Astrocyte (in vitro differentiated cells and primary cell): ENCODE data around the gene HLA-DPB1. TPM values are rescaled to one million over a fixed set of nuclear protein-coding genes. Genes with fewer than 3 reads are reported as not detected.

Experiments used
- DNase-seq: peaks from one replicate; pipeline ENCODE4 v3.0.0-alpha.2; 2010; ENCODE audit warnings: low read depth
- FAIRE-seq: peaks from 2 replicates; lab custom pipeline; 2011; peaks lifted over from hg19 to GRCh38; lab: Jason Lieb, UNC
- H2AFZ ChIP-seq: 2 replicates; pipeline ENCODE4 v1.6.0; 2012; ENCODE audit warnings: low read depth, low read length, inconsistent platforms
- H3K27ac ChIP-seq: 2 replicates; pipeline ENCODE4 v1.5.1; 2011; ENCODE audit warnings: low read depth, low read length, inconsistent platforms
- H3K27me3 ChIP-seq: 2 replicates; pipeline ENCODE4 v1.6.0; 2011; ENCODE audit warnings: low read length, inconsistent platforms; ENCODE audit not compliant: insufficient read depth
- H3K36me3 ChIP-seq: 2 replicates; pipeline ENCODE4 v1.5.1; 2011; ENCODE audit warnings: low read length, inconsistent platforms; ENCODE audit not compliant: insufficient read depth
- H3K4me1 ChIP-seq: 2 replicates; pipeline ENCODE4 v1.5.1; 2011; ENCODE audit warnings: low read length, inconsistent platforms; ENCODE audit not compliant: insufficient read depth
- H3K4me2 ChIP-seq: 2 replicates; pipeline ENCODE4 v1.6.0; 2012; ENCODE audit warnings: low read length, inconsistent platforms
- H3K4me3 ChIP-seq: 2 replicates; pipeline ENCODE4 v1.5.1; 2011; ENCODE audit warnings: low read depth, mild to moderate bottlenecking, low read length, inconsistent platforms; ENCODE audit not compliant: insufficient read depth
- H3K79me2 ChIP-seq: 2 replicates; pipeline ENCODE4 v1.6.0; 2012; ENCODE audit warnings: mild to moderate bottlenecking, low read length, inconsistent platforms; ENCODE audit not compliant: insufficient read depth
- H3K9ac ChIP-seq: 2 replicates; pipeline ENCODE4 v1.6.0; 2012; ENCODE audit warnings: mild to moderate bottlenecking, low read length, inconsistent platforms
- H3K9me3 ChIP-seq: 2 replicates; pipeline ENCODE4 v1.5.1; 2012; ENCODE audit warnings: low read depth, mild to moderate bottlenecking, low read length, inconsistent platforms; ENCODE audit not compliant: insufficient read depth
- H4K20me1 ChIP-seq: 2 replicates; pipeline ENCODE4 v1.6.0; 2012; ENCODE audit warnings: low read length, inconsistent platforms; ENCODE audit not compliant: insufficient read depth
- H3K27ac Mint-ChIP-seq: one replicate; pipeline ENCODE4 v1.8.0; 2021; ENCODE audit warnings: mild to moderate bottlenecking, mixed read lengths; ENCODE audit not compliant: unreplicated experiment
- H3K27me3 Mint-ChIP-seq: one replicate; pipeline ENCODE4 v1.8.0; 2021; ENCODE audit warnings: low read depth, mixed read lengths; ENCODE audit not compliant: unreplicated experiment
- H3K36me3 Mint-ChIP-seq: one replicate; pipeline ENCODE4 v1.8.0; 2021; ENCODE audit warnings: low read depth, mixed read lengths; ENCODE audit not compliant: unreplicated experiment
- H3K4me1 Mint-ChIP-seq: one replicate; pipeline ENCODE4 v1.8.0; 2021; ENCODE audit warnings: low read depth, mixed read lengths; ENCODE audit not compliant: unreplicated experiment
- H3K4me3 Mint-ChIP-seq: one replicate; pipeline ENCODE4 v1.8.0; 2021; ENCODE audit warnings: mild to moderate bottlenecking, moderate library complexity, mixed read lengths; ENCODE audit not compliant: unreplicated experiment
- H3K9me3 Mint-ChIP-seq: one replicate; pipeline ENCODE4 v1.8.0; 2021; ENCODE audit warnings: mild to moderate bottlenecking, mixed read lengths; ENCODE audit not compliant: unreplicated experiment
- EZH2 ChIP-seq: IDR thresholded peaks from 2 replicates; pipeline ENCODE4 v1.6.1; 2012; ENCODE audit warnings: mild to moderate bottlenecking, low read length, inconsistent platforms; ENCODE audit not compliant: insufficient read depth
- total RNA-seq: library from RNA; stranded (reverse); gene quantifications from 2 replicates; pipeline ENCODE4 v1.2.1, GENCODE V29; 2021
- TF ChIP-seq, protein P1 (sequence below): IDR thresholded peaks from 2 replicates; pipeline ENCODE4 v1.5.1; 2011; ENCODE audit warnings: low read depth, mild to moderate bottlenecking, inconsistent platforms, low read length, moderate library complexity; ENCODE audit not compliant: insufficient read depth

HLA-DPB1 gene
- total RNA-seq, 1 donor from 2014 or later = 3.4 TPM

DNA sequence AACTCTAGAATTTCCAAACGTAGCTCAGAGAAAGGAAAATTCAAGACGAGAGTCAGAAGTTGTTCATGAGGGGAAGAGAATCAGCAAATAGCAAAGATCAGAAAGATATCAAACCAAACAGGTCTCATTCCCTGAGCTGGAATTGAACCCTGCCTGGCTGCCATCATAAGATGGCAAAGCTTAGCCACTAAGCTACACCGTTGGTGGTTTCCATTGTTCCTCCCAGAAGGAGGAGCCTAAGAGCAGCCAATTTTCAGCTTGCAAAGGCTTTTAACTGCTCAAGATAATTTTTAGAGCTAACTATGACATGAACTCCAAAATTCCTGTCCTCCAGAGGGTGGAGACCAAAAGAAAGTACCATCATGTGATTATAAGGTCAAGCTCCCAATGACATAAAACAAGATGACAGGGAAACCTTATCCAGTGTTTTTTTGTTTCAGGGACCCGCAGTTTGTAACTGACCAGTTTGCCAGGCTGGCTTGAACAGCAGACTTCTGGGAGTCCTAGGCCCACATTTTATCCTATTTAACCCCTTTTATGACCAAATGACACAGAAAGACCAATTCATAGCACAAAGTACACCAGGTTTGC, 60.6 kb downstream of the HLA-DPB1 start:
- Histone ChIP-seq H2AFZ (no peak overlapping the region), H4K20me1 (no peaks in the 10 kb centered on the region), H3K36me3 (no peaks in the 10 kb centered on the region), H3K4me3 (no peak overlapping the region), H3K27ac (no peak overlapping the region), H3K79me2 (no peaks in the 10 kb centered on the region), H3K4me2 (no peak overlapping the region), H3K9me3 (no peaks in the 10 kb centered on the region), H3K27me3 (peaks cover 21% of the 10 kb centered on the region), H3K4me1 (no peaks in the 10 kb centered on the region), H3K9ac (no peak overlapping the region)
- Mint-ChIP-seq H3K27me3 (peaks cover 15% of the 10 kb centered on the region), H3K4me3 (no peak overlapping the region), H3K27ac (no peak overlapping the region), H3K4me1 (no peaks in the 10 kb centered on the region), H3K9me3 (no peaks in the 10 kb centered on the region), H3K36me3 (no peaks in the 10 kb centered on the region)
- TF ChIP-seq EZH2 = no peak
- TF ChIP-seq, protein P1, sequence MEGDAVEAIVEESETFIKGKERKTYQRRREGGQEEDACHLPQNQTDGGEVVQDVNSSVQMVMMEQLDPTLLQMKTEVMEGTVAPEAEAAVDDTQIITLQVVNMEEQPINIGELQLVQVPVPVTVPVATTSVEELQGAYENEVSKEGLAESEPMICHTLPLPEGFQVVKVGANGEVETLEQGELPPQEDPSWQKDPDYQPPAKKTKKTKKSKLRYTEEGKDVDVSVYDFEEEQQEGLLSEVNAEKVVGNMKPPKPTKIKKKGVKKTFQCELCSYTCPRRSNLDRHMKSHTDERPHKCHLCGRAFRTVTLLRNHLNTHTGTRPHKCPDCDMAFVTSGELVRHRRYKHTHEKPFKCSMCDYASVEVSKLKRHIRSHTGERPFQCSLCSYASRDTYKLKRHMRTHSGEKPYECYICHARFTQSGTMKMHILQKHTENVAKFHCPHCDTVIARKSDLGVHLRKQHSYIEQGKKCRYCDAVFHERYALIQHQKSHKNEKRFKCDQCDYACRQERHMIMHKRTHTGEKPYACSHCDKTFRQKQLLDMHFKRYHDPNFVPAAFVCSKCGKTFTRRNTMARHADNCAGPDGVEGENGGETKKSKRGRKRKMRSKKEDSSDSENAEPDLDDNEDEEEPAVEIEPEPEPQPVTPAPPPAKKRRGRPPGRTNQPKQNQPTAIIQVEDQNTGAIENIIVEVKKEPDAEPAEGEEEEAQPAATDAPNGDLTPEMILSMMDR = no peak
- DNase-seq = no peak
- no peak for FAIRE-seq

Other genes with a start within 250 kb of the HLA-DPB1 start
- gene TAP2, start 237.3 kb upstream of the HLA-DPB1 start, total RNA-seq = 118 and 121 TPM in 2 replicates
- gene PSMB8, start 231.9 kb upstream of the HLA-DPB1 start, total RNA-seq = 45.5 and 57.5 TPM in 2 replicates
- gene TAP1, start 222.3 kb upstream of the HLA-DPB1 start, total RNA-seq = 135 and 160 TPM in 2 replicates
- gene PSMB9, start 221.8 kb upstream of the HLA-DPB1 start, total RNA-seq = 34.1 and 42.8 TPM in 2 replicates
- gene HLA-DMB, start 135.0 kb upstream of the HLA-DPB1 start, total RNA-seq = 0.11 and 0.24 TPM in 2 replicates
- 5.2 and 8.1 TPM in 2 replicates for gene HLA-DMA, start 122.9 kb upstream of the HLA-DPB1 start, total RNA-seq
- 213 and 234 TPM in 2 replicates for gene BRD2, start 107.4 kb upstream of the HLA-DPB1 start, total RNA-seq
- gene HLA-DOA, start 66.4 kb upstream of the HLA-DPB1 start, total RNA-seq = 0.48 and 0.89 TPM in 2 replicates
- gene HLA-DPA1, start 2.3 kb upstream of the HLA-DPB1 start, total RNA-seq = 0.50 and 1.7 TPM in 2 replicates
- gene COL11A2, start 116.5 kb downstream of the HLA-DPB1 start, total RNA-seq = 1.3 and 2.2 TPM in 2 replicates
- gene RXRB, start 124.7 kb downstream of the HLA-DPB1 start, total RNA-seq = 34.0 and 39.4 TPM in 2 replicates
- gene SLC39A7, start 124.9 kb downstream of the HLA-DPB1 start, total RNA-seq = 150 and 164 TPM in 2 replicates
- gene HSD17B8, start 128.7 kb downstream of the HLA-DPB1 start, total RNA-seq = 2.1 and 2.6 TPM in 2 replicates
- 30.8 and 31.1 TPM in 2 replicates for gene RING1, start 132.5 kb downstream of the HLA-DPB1 start, total RNA-seq
- 29.9 and 30.6 TPM in 2 replicates for gene VPS52, start 195.9 kb downstream of the HLA-DPB1 start, total RNA-seq
- gene RPS18, start 196.1 kb downstream of the HLA-DPB1 start, total RNA-seq = 1,911 and 2,061 TPM in 2 replicates
- 1.5 and 1.8 TPM in 2 replicates for gene B3GALT4, start 201.1 kb downstream of the HLA-DPB1 start, total RNA-seq
- gene WDR46, start 213.2 kb downstream of the HLA-DPB1 start, total RNA-seq = 59.7 and 63.7 TPM in 2 replicates
- 54.8 and 56.7 TPM in 2 replicates for gene PFDN6, start 213.6 kb downstream of the HLA-DPB1 start, total RNA-seq
- 36.5 and 38.9 TPM in 2 replicates for gene RGL2, start 223.0 kb downstream of the HLA-DPB1 start, total RNA-seq
- gene TAPBP, start 238.1 kb downstream of the HLA-DPB1 start, total RNA-seq = 128 and 152 TPM in 2 replicates
- gene ZBTB22, start 241.8 kb downstream of the HLA-DPB1 start, total RNA-seq = 13.1 and 17.3 TPM in 2 replicates
- 28.6 and 32.0 TPM in 2 replicates for gene DAXX, start 247.0 kb downstream of the HLA-DPB1 start, total RNA-seq